Left ventricle myocardium inferior (tissue), 1 donor: ENCODE data around the gene PTTG1IP. TPM values are rescaled to one million over a fixed set of nuclear protein-coding genes. Genes with fewer than 3 reads are reported as not detected.
"Not testable (repeated sequence)": the region's sequence is repeated elsewhere in the genome, so short reads cannot be mapped to it uniquely, and the experiment has no call there.

Source experiments
- DNase-seq: peaks from one replicate; pipeline ENCODE4 v3.0.0-alpha.2; 2020
- H3K27ac ChIP-seq: fragments of 200-600 bp; replicated peaks from 2 replicates; pipeline ENCODE4 v1.8.0; 2021
- H3K27me3 ChIP-seq: fragments of 200-600 bp; 2 replicates; pipeline ENCODE4 v1.8.0; 2021; ENCODE audit warnings: low read depth
- H3K36me3 ChIP-seq: fragments of 200-600 bp; 2 replicates; pipeline ENCODE4 v1.8.0; 2021
- H3K4me1 ChIP-seq: fragments of 200-600 bp; 2 replicates; pipeline ENCODE4 v1.8.0; 2021
- H3K4me3 ChIP-seq: fragments of 200-600 bp; 2 replicates; pipeline ENCODE4 v1.8.0; 2021; ENCODE audit warnings: mild to moderate bottlenecking, moderate library complexity
- H3K9me3 ChIP-seq: fragments of 200-600 bp; replicated peaks from 2 replicates; pipeline ENCODE4 v1.8.0; 2021
- CTCF ChIP-seq: fragments of 200-600 bp; IDR thresholded peaks from 2 replicates; pipeline ENCODE4 v1.8.0; 2021; ENCODE audit warnings: antibody characterized with exemption, mild to moderate bottlenecking, borderline replicate concordance
- intact Hi-C: fragments of 100-400 bp; cut with micrococcal nuclease; formaldehyde crosslinking; loops from one replicate; pipeline ENCODE4 v1.11.0; 2022
- total RNA-seq: library from RNA; stranded (reverse); fragmentation: NEBNext Ultra II Directional; extraction: Animal tissue kit (Norgen Biotek cat#: 25700); gene quantifications from one replicate; pipeline ENCODE4 v1.2.1, GENCODE V29; 2021
- donor health status: DM: no; HTN: yes; CAD: no; lungs with severe emphysema.

The PTTG1IP gene
- total RNA-seq, 1 donor from 2014 or later = 171 TPM

DNA sequence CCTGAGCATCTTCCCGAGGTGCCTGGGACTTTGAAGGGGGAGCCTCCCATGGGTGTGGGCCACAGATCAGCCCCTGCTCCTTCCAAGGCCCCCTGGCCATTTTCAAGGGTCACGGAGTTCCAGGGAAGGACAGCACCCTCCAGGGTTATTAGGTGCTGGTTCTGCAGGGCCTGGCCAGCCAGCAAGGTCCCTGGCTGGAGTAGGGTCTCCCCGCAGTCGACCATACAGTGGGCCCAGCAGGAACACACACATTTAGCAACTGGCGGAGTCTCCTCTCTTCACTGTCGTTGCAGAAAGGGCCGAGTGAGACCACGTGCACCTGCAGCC is 37.9 kb downstream of the PTTG1IP start:
- no peak for DNase-seq
- Histone ChIP-seq H3K36me3 (no peaks in the 10 kb centered on the region), H3K4me1 (peaks cover 9% of the 10 kb centered on the region), H3K9me3 (no peaks in the 10 kb centered on the region), H3K27ac (no peak overlapping the region), H3K27me3 (no peaks in the 10 kb centered on the region), H3K4me3 (no peak overlapping the region)
- TF ChIP-seq CTCF = no peak
- intact Hi-C loops = no loop called here

GRCh38 chr21:44834951-44835646 is 38.4 kb downstream of the PTTG1IP start:
- H3K27me3 ChIP-seq = no peaks in the 10 kb centered on the region
- peaks cover 9% of the 10 kb centered on the region for H3K4me1 ChIP-seq
- H3K9me3 ChIP-seq = no peaks in the 10 kb centered on the region
- no peak overlapping the region for H3K27ac ChIP-seq
- H3K4me3 ChIP-seq = no peak overlapping the region
- TF ChIP-seq CTCF = no peak
- H3K36me3 ChIP-seq = no peaks in the 10 kb centered on the region
- intact Hi-C loops = no loop called here
- DNase-seq = no peak

- TF ChIP-seq CTCF = no peak
- Histone ChIP-seq H3K4me3 (no peak overlapping the region), H3K27me3 (no peaks in the 10 kb centered on the region), H3K27ac (no peak overlapping the region), H3K9me3 (peaks cover 1% of the 10 kb centered on the region), H3K36me3 (no peaks in the 10 kb centered on the region), H3K4me1 (peaks cover 9% of the 10 kb centered on the region)
- no peak for DNase-seq
- intact Hi-C loops = no loop called here
Observed at GRCh38 chr21:44834231-44834950, 39.1 kb downstream of the PTTG1IP start.

DNA sequence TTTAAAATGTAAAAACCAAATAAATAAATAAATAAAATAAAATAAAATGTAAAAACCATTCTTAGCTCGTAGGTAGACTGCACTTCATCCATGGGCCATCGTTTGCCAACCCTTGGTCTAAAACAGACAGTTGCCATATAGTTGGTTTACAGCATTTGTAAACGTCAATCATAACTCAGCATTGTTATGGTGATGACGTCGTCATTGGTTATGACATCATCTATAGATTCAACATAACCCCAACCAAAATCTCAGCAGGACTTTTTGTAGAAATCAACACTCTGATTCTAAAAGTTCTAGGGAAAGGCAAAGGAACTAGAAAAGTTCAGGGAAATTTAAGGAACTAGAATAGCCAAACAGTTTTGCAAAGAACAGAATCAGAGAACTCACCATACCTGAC is 39.8 kb downstream of the PTTG1IP start:
- Histone ChIP-seq H3K4me1 (peaks cover 9% of the 10 kb centered on the region), H3K9me3 (peaks cover 8% of the 10 kb centered on the region), H3K4me3 (no peak overlapping the region), H3K27ac (no peak overlapping the region), H3K36me3 (no peaks in the 10 kb centered on the region), H3K27me3 (no peaks in the 10 kb centered on the region)
- DNase-seq = no peak
- intact Hi-C loops = no loop called here
- no peak for TF ChIP-seq CTCF

- H3K27me3 ChIP-seq, H3K4me1 ChIP-seq, H3K4me3 ChIP-seq, H3K27ac ChIP-seq, intact Hi-C loops, H3K36me3 ChIP-seq, DNase-seq: not testable (repeated sequence)
- peaks cover 18% of the 10 kb centered on the region for H3K9me3 ChIP-seq
Observed at GRCh38 chr21:44832516-44833255, 40.8 kb downstream of the PTTG1IP start.
